ENCODE data around the gene MRPS16. TPM values are rescaled to one million over a fixed set of nuclear protein-coding genes. Genes with fewer than 3 reads are reported as not detected.
A peak's percentile ranks its signal among the peaks of the same experiment; 100 is the strongest.

The MRPS16 gene
- total RNA-seq, 2 donors from 2014 or later = 78.8 to 82.1 TPM

GRCh38 chr10:73246322-73246645 is 6.2 kb downstream of the MRPS16 start:
- ATAC-seq (no peak), DNase-seq (no peak)
- intact Hi-C loops (cut with DNase I) = no loop called here

DNA sequence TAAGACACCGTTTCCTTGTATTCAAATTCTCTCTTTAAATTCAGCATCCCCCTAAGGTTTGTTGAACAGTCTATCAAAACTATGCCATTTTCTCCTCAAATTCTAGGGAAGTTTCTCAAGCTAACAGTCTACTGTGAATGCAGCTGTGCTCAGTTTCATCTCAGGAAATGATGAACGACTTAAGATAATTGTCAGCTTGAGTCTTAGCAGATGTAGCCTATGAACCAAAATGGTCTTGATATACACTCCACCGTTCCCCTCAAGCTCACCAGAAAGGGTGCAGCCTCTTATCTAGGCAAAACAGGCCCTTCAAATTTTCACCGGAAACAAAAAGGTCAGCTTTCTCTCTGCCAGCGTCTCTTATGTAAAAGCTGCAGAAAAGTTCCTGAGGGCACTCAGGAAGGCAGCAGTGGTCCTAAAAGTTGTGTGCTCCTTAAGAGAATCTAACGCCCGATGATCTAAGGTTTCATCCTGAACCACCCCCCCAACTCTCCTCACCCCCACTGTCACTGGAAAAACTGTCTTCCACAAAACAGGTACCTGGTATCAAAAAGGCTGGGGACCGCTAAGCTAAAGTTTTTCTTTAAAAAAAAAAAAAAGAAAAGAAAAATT is 7.5 kb downstream of the MRPS16 start:
- no peak for ATAC-seq
- DNase-seq = no peak
- intact Hi-C loops (cut with DNase I) = no loop called here

GRCh38 chr10:73239908-73240307 is 12.5 kb downstream of the MRPS16 start:
- ATAC-seq = no peak
- no peak for DNase-seq
- intact Hi-C loops (cut with DNase I) = loop anchor here in 1 of 2 donors (2.0 kb wide), 1 partner anchor 17 kb away; no protein-coding TSS in a partner anchor

- intact Hi-C loops (cut with DNase I) = no loop called here
- ATAC-seq (no peak), DNase-seq (no peak)
These were observed 13.4 kb downstream of the MRPS16 start for GRCh38 chr10:73238990-73239566.

DNA sequence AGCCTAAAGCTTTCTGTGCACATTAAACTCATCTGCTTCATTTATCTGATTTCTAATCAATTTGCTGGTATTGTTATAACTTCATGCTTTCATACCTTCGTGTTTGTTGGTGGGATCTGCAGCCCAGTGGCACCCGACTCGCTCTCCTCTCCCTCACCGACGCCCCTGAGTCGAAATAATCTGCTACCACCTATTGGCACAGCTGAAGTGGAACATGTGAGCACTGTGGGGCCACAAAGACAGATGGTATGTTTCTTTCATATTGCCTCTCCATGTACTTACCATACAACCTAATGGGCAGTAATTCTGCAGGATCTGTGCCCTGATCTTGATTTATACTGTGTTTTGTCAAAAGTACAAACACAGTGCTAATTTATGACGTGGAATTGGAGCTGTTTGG is 17.7 kb downstream of the MRPS16 start:
- intact Hi-C loops (cut with DNase I) = no loop called here
- DNase-seq (no peak), ATAC-seq (no peak)

GRCh38 chr10:73233883-73234282 is 18.6 kb downstream of the MRPS16 start:
- peak in 1 of 2 donors; percentile 21 for ATAC-seq
- intact Hi-C loops (cut with DNase I) = no loop called here
- DNase-seq = no peak

- intact Hi-C loops (cut with DNase I) = no loop called here
- ATAC-seq (peak in 1 of 2 donors; percentile 19), DNase-seq (no peak)
These were observed 19.6 kb downstream of the MRPS16 start for GRCh38 chr10:73232887-73233286.

GRCh38 chr10:73229567-73229966 is 22.9 kb downstream of the MRPS16 start:
- ATAC-seq (no peak), DNase-seq (no peak)
- intact Hi-C loops (cut with DNase I) = no loop called here

GRCh38 chr10:73228247-73228646 is 24.2 kb downstream of the MRPS16 start:
- DNase-seq (no peak), ATAC-seq (no peak)
- intact Hi-C loops (cut with DNase I) = no loop called here

GRCh38 chr10:73226663-73227062 is 25.8 kb downstream of the MRPS16 start:
- intact Hi-C loops (cut with DNase I) = no loop called here
- ATAC-seq (no peak), DNase-seq (no peak)

- no peak for ATAC-seq
- DNase-seq = no peak
- intact Hi-C loops (cut with DNase I) = no loop called here
These were observed 26.9 kb downstream of the MRPS16 start for GRCh38 chr10:73225518-73225917.

DNA sequence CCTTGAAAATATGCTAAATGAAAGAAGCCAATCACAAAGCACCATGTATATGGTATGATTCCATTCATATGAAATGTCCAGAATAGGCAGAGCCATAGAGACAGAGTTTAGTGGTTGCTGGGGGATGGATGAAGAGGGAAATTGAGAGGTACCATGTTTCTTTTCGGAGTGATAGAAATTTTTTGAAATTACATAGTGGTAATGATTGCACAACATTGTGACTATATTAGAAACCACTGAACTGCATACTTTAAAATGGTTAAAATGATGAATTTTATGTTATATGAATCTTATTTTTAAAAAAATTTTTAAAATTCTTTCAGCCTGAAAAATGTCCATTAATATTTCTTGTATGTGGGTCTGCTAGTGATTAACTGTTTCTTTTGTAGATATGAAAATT is 31.5 kb downstream of the MRPS16 start:
- ATAC-seq = no peak
- no peak for DNase-seq
- intact Hi-C loops (cut with DNase I) = no loop called here

DNA sequence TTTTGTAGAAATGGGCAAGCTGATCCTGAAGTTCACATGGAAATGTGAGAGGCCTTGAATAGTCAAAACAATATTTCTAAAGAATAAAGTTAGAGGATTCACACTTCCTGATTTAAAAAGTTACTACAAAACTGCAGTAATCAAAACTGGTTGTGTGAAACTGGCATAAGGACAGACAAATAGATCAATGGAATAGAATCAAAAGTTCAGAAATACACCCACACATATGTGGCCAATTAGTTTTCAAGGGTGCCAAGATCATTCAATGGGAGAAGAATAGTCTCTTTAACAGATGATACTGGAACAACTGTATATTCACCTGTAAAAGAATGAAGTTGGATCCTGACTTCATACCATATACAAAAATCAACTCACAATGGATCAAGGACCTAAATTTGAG is 33.1 kb downstream of the MRPS16 start:
- no peak for DNase-seq
- no peak for ATAC-seq
- intact Hi-C loops (cut with DNase I) = no loop called here

DNA sequence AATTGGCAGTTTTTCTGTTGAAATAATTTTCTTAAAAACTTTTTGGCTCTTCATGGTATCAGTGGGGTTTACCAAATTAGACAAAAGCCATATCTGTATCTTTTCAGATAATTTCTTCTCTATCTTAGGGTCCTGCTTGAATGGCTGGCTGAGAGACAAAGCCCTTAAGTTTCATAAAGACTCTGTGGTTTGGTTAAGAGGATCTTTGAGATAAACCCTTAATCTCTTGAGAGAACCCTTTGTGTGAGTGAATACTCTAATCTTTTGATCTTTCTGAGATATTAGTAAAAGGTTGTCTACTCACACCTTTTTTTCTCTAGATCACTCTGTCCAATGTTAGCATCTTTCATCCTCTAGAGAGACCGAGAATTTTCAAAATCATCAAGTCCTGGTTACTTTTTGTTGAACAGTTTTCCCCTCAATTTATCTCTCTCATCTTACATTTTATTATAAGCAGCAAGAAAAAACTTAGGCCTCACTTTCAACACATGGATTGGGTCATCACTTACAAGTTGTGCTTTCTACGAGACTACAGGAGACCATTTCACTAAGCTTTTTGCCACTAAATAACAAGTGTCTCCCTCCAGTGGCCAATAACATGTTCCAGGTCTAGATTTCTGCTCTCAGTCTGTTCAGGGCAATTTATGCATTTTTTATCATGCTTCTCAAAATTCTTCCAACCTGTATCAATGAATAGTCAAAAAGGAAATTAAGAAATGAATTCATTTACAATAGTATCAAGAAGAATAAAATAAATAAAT is 33.8 kb downstream of the MRPS16 start:
- DNase-seq (no peak), ATAC-seq (no peak)
- intact Hi-C loops (cut with DNase I) = no loop called here

- ATAC-seq = no peak
- DNase-seq = no peak
- intact Hi-C loops (cut with DNase I) = no loop called here
These were observed 34.8 kb downstream of the MRPS16 start for GRCh38 chr10:73217628-73218027.

GRCh38 chr10:73215749-73216148 is 36.7 kb downstream of the MRPS16 start:
- DNase-seq = no peak
- ATAC-seq = no peak
- intact Hi-C loops (cut with DNase I) = no loop called here

DNA sequence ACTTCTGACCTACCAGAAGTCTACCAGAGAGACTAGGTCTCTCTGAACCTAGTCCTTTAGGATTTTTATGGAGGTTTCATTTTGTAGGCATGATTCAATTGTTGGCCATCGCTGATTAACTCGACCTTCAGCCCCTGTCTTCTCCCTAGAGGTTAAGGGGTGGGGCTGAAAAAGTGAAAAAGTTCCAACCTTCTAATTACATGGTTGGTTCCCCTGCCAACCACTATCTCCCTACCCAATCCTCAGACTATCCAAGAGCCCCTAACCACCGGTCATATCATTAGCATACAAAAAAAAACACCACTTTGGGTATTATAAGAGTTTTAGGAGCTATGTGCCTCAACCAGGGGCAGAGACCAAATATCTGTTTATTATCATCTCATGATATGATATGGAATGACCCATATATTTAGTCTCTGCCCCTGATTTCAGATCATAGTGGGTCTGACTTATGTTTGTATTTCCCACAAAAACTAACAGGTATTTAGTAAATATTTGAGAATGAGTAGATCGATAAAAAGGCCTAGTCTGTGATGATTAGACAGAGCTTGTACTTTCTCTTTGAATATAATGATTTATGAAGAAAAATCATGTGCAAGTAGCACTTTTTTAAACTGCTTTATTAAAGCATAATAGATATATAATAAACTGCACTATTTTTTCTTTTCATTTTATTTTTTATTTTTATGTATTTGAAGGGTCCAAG is 41.2 kb downstream of the MRPS16 start:
- DNase-seq (no peak), ATAC-seq (no peak)
- intact Hi-C loops (cut with DNase I) = no loop called here

- no peak for ATAC-seq
- DNase-seq = no peak
- intact Hi-C loops (cut with DNase I) = no loop called here
These were observed 41.9 kb downstream of the MRPS16 start for GRCh38 chr10:73210395-73211105.

DNA sequence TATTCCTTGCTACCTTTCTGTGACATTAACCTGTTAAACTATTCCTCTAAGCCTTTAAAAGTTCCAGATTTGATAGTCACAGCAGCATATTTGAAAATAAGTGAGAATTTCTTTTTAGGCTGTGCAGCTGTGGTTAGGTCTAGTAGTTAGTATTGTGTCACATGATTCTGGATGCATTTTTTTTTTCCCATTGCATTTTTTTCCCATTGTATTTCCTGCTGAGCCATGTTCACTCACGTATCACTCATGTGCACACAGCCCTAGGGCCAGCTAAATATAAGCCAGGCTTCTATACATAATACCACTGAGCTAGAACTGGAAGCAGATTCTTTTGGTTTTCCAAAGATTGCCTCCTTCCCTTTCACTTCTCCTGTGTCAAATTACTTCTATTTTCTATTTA is 42.7 kb downstream of the MRPS16 start:
- ATAC-seq = no peak
- intact Hi-C loops (cut with DNase I) = no loop called here
- DNase-seq = no peak

DNA sequence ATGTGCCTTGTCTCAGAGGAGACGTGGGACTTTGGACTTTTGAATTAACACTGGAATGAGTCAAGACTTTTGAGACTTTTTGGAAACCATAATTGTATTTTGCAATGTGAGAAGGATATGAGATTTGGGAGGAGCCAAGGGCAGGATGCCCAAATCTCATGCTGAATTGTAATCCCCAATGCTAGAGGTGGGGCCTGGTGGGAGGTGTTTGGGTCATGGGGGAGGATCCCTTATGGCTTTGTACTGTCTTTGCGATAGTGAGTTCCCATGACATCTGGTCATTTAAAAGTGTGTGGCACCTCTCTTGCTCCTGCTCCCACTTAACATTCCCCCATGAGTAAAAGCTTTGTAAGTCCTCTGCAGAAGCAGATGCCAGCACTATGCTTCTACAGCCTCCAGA is 44.6 kb downstream of the MRPS16 start:
- ATAC-seq = peak; percentile 27 to 50
- intact Hi-C loops (cut with DNase I) = no loop called here
- peak; percentile 52 for DNase-seq

All from left cardiac atrium (tissue), 4 donors.